ENCODE results near the gene SRRT. TPM values are rescaled to one million over a fixed set of nuclear protein-coding genes. Genes with fewer than 3 reads are reported as not detected.
"Not testable (repeated sequence)": the region's sequence is repeated elsewhere in the genome, so short reads cannot be mapped to it uniquely, and the experiment has no call there.

Gene SRRT
- total RNA-seq, 1 donor from 2014 or later = 162 TPM

DNA sequence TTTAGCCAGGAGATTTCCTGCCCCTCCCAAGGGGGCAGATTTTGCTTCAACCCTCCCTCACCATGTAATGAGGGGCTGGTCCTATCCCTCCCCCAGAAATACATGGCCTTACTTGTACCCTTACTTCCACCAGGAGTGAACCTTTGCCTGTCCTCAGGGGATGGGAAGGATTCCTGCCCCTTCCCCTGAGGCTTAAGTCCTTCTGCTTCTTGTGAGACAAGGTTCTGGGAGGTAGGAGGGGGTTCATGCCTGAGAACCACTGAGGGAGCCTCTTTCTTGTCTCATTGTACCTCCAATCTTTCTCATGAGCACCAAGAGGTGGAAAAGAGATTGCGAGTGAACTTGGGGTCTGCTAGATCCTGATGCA is 54.9 kb downstream of the SRRT start:
- TF ChIP-seq, protein P1, sequence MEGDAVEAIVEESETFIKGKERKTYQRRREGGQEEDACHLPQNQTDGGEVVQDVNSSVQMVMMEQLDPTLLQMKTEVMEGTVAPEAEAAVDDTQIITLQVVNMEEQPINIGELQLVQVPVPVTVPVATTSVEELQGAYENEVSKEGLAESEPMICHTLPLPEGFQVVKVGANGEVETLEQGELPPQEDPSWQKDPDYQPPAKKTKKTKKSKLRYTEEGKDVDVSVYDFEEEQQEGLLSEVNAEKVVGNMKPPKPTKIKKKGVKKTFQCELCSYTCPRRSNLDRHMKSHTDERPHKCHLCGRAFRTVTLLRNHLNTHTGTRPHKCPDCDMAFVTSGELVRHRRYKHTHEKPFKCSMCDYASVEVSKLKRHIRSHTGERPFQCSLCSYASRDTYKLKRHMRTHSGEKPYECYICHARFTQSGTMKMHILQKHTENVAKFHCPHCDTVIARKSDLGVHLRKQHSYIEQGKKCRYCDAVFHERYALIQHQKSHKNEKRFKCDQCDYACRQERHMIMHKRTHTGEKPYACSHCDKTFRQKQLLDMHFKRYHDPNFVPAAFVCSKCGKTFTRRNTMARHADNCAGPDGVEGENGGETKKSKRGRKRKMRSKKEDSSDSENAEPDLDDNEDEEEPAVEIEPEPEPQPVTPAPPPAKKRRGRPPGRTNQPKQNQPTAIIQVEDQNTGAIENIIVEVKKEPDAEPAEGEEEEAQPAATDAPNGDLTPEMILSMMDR (IDR thresholded peaks at IDR 0.05) = no peak
- Mint-ChIP-seq H3K36me3 (ENCODE audit: unreplicated experiment) (no peaks in the 10 kb centered on the region), H3K4me1 (ENCODE audit: unreplicated experiment) (no peaks in the 10 kb centered on the region), H3K9me3 (ENCODE audit: unreplicated experiment) (peaks cover 5% of the 10 kb centered on the region), H3K27me3 (ENCODE audit: unreplicated experiment) (peaks cover 6% of the 10 kb centered on the region), H3K27ac (ENCODE audit: unreplicated experiment) (no peak overlapping the region), H3K4me3 (ENCODE audit: unreplicated experiment) (no peak overlapping the region)
- DNase-seq (ENCODE audit: extremely low spot score, unreplicated experiment) = no peak

GRCh38 chr7:100933734-100934133 is 58.8 kb downstream of the SRRT start:
- peaks cover 5% of the 10 kb centered on the region for H3K9me3 Mint-ChIP-seq (ENCODE audit: unreplicated experiment)
- H3K36me3 Mint-ChIP-seq (ENCODE audit: unreplicated experiment) = no peaks in the 10 kb centered on the region
- peaks cover 6% of the 10 kb centered on the region for H3K27me3 Mint-ChIP-seq (ENCODE audit: unreplicated experiment)
- DNase-seq (ENCODE audit: extremely low spot score, unreplicated experiment) = no peak
- TF ChIP-seq, protein P1 (IDR thresholded peaks at IDR 0.05) = no peak
- no peak overlapping the region for H3K4me3 Mint-ChIP-seq (ENCODE audit: unreplicated experiment)
- no peak overlapping the region for H3K27ac Mint-ChIP-seq (ENCODE audit: unreplicated experiment)
- H3K4me1 Mint-ChIP-seq (ENCODE audit: unreplicated experiment) = no peaks in the 10 kb centered on the region

DNA sequence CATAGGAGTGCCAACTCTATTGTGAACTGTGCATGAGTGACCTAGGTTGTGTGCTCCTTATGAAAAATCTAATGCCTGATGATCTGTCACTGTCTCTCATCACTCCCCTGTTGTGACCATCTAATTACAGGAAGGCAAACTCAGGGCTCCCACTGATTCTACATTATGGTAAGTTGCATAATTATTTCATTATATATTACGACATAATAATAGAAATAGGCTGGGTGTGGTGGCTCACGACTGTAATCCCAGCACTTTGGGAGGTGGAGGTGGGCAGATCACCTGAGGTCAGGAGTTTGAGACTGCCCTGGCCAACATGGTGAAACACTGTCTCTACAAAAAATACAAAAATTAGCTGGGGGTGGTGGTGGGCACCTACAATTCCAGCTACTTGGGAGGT is 60.5 kb downstream of the SRRT start:
- not testable (repeated sequence) for H3K4me1 Mint-ChIP-seq (ENCODE audit: unreplicated experiment); H3K27me3 Mint-ChIP-seq (ENCODE audit: unreplicated experiment); H3K4me3 Mint-ChIP-seq (ENCODE audit: unreplicated experiment); H3K9me3 Mint-ChIP-seq (ENCODE audit: unreplicated experiment); H3K27ac Mint-ChIP-seq (ENCODE audit: unreplicated experiment); H3K36me3 Mint-ChIP-seq (ENCODE audit: unreplicated experiment); DNase-seq (ENCODE audit: extremely low spot score, unreplicated experiment)

DNA sequence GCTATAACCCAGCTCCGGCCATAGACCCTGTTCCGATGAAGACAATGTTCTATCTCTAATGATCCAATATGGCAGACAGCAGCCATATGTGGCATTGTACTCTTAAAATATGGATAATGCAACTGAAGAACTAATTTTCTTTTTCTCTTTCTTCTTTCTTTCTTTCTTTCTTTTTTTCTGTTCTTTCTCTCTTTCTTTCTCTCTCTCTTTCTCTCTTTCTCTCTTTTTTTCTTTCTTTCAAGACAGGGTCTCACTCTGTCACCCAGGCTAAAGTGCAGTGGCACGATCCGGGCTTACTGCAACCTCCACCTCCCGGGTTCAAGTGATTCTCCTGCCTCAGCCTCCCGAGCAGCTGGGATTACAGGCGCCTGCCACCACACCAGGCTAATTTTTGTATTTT is 61.3 kb downstream of the SRRT start:
- not testable (repeated sequence) for H3K9me3 Mint-ChIP-seq (ENCODE audit: unreplicated experiment); H3K36me3 Mint-ChIP-seq (ENCODE audit: unreplicated experiment); H3K4me3 Mint-ChIP-seq (ENCODE audit: unreplicated experiment); H3K27ac Mint-ChIP-seq (ENCODE audit: unreplicated experiment); H3K27me3 Mint-ChIP-seq (ENCODE audit: unreplicated experiment); DNase-seq (ENCODE audit: extremely low spot score, unreplicated experiment); H3K4me1 Mint-ChIP-seq (ENCODE audit: unreplicated experiment)

Small RNA genes lying within 50 kb of the gene (microRNA-seq; reads per million reads assigned to microRNA genes)
- 1.6 reads per million for gene MIR6875 (ENCODE audit: unreplicated experiment)

Other genes with a start within 250 kb of the SRRT start
- 0.19 and 0.31 TPM in 2 replicates for gene TFR2, start 233.6 kb upstream of the SRRT start, total RNA-seq
- not detected in 2 replicates for gene ACTL6B, start 218.7 kb upstream of the SRRT start, total RNA-seq
- gene GNB2, start 201.4 kb upstream of the SRRT start, total RNA-seq = 229 and 251 TPM in 2 replicates
- gene GIGYF1, start 180.9 kb upstream of the SRRT start, total RNA-seq = 56.3 and 64.6 TPM in 2 replicates
- gene POP7, start 169.0 kb upstream of the SRRT start, total RNA-seq = 19.3 and 26.3 TPM in 2 replicates
- gene EPO, start 154.6 kb upstream of the SRRT start, total RNA-seq = not detected in 2 replicates
- gene ZAN, start 141.5 kb upstream of the SRRT start, total RNA-seq = not detected in 2 replicates
- gene EPHB4, start 47.6 kb upstream of the SRRT start, total RNA-seq = 88.9 and 91.9 TPM in 2 replicates
- 32.1 and 32.4 TPM in 2 replicates for gene SLC12A9, start 22.4 kb upstream of the SRRT start, total RNA-seq
- 123 and 126 TPM in 2 replicates for gene TRIP6, start 7.7 kb upstream of the SRRT start, total RNA-seq
- gene UFSP1, start 14.6 kb downstream of the SRRT start, total RNA-seq = 2.9 and 3.7 TPM in 2 replicates
- 1.5 and 2.2 TPM in 2 replicates for gene ACHE, start 20.8 kb downstream of the SRRT start, total RNA-seq
- not detected in 2 replicates for gene MUC3A, start 74.4 kb downstream of the SRRT start, total RNA-seq
- not detected in 2 replicates for gene MUC12, start 94.5 kb downstream of the SRRT start, total RNA-seq
- not detected in 2 replicates for gene MUC17, start 145.0 kb downstream of the SRRT start, total RNA-seq
- gene TRIM56, start 210.4 kb downstream of the SRRT start, total RNA-seq = 36.5 and 42.2 TPM in 2 replicates

Data from osteocyte (in vitro differentiated cells).